Cardiac septum (tissue), 1 donor: Measurements from ENCODE around the gene CEP83. TPM values are rescaled to one million over a fixed set of nuclear protein-coding genes. Genes with fewer than 3 reads are reported as not detected.
"Not testable (repeated sequence)": the region's sequence is repeated elsewhere in the genome, so short reads cannot be mapped to it uniquely, and the experiment has no call there.

Source experiments
- DNase-seq: peaks from one replicate; pipeline ENCODE4 v3.0.0-alpha.2; 2020; ENCODE audit warnings: low spot score
- intact Hi-C: fragments of 100-400 bp; cut with DNase I; formaldehyde crosslinking; loops from one replicate; pipeline ENCODE4 v1.14.0; 2022
- total RNA-seq: library from RNA; stranded (reverse); fragmentation: NEBNext Ultra II Directional; extraction: Animal tissue kit (Norgen Biotek cat#: 25700); gene quantifications from one replicate; pipeline ENCODE4 v1.2.1, GENCODE V29; 2021
- donor health status: DM: no; HTN: no; CAD: no.

The CEP83 gene
- total RNA-seq, 1 donor from 2014 or later, result 11.7 TPM

GRCh38 chr12:94320109-94320508 lies 139.6 kb downstream of the CEP83 start:
- intact Hi-C loops, result no loop called here
- no peak for DNase-seq

GRCh38 chr12:94318181-94318580 lies 141.5 kb downstream of the CEP83 start:
- no peak for DNase-seq
- intact Hi-C loops, result no loop called here

- intact Hi-C loops, DNase-seq: not testable (repeated sequence)
Observed at GRCh38 chr12:94316600-94316999, 143.1 kb downstream of the CEP83 start.

GRCh38 chr12:94312378-94312777 lies 147.3 kb downstream of the CEP83 start:
- intact Hi-C loops, result no loop called here
- DNase-seq, result no peak

- no peak for DNase-seq
- intact Hi-C loops, result no loop called here
Observed at GRCh38 chr12:94309373-94309772, 150.3 kb downstream of the CEP83 start.

- no peak for DNase-seq
Observed at GRCh38 chr12:94308612-94309011, 151.1 kb downstream of the CEP83 start.

GRCh38 chr12:94305130-94305957 lies 154.3 kb downstream of the CEP83 start:
- no peak for DNase-seq
- intact Hi-C loops, result no loop called here

More at GRCh38 chr12:94308612-94309011, 151.1 kb downstream of the CEP83 start:
- intact Hi-C loops, result no loop called here

- DNase-seq, result no peak
- intact Hi-C loops, result no loop called here
Observed at GRCh38 chr12:94304566-94305061, 155.1 kb downstream of the CEP83 start.

- intact Hi-C loops, result no loop called here
- DNase-seq, result no peak
Observed at GRCh38 chr12:94304012-94304411, 155.7 kb downstream of the CEP83 start.

- DNase-seq, result no peak
- intact Hi-C loops, result no loop called here
Observed at GRCh38 chr12:94299846-94300245, 159.8 kb downstream of the CEP83 start.

- no peak for DNase-seq
- intact Hi-C loops, result no loop called here
Observed at GRCh38 chr12:94297876-94298505, 161.7 kb downstream of the CEP83 start.

- intact Hi-C loops, result no loop called here
- no peak for DNase-seq
Observed at GRCh38 chr12:94297096-94297699, 162.5 kb downstream of the CEP83 start.

- intact Hi-C loops, result no loop called here
- DNase-seq, result no peak
Observed at GRCh38 chr12:94290353-94290752, 169.3 kb downstream of the CEP83 start.

- no peak for DNase-seq
- intact Hi-C loops, result loop anchor here (2.0 kb wide), 1 partner anchor 21 kb away; no protein-coding TSS in a partner anchor
Observed at GRCh38 chr12:94289461-94290312, 170.0 kb downstream of the CEP83 start.

GRCh38 chr12:94287245-94287628 lies 172.4 kb downstream of the CEP83 start:
- DNase-seq, result no peak
- intact Hi-C loops, result no loop called here

GRCh38 chr12:94286583-94287244 lies 173.0 kb downstream of the CEP83 start:
- no peak for DNase-seq
- intact Hi-C loops, result no loop called here

- intact Hi-C loops, result no loop called here
- DNase-seq, result no peak
Observed at GRCh38 chr12:94285943-94286582, 173.6 kb downstream of the CEP83 start.

- intact Hi-C loops, result no loop called here
- no peak for DNase-seq
Observed at GRCh38 chr12:94284859-94285258, 174.8 kb downstream of the CEP83 start.

- intact Hi-C loops, result no loop called here
- no peak for DNase-seq
Observed at GRCh38 chr12:94284046-94284445, 175.6 kb downstream of the CEP83 start.
